WTC11 (cell line): ENCODE measurements around the gene HINT2. TPM values are rescaled to one million over a fixed set of nuclear protein-coding genes. Genes with fewer than 3 reads are reported as not detected.

Source experiments
- ATAC-seq: fragments of 200-7000 bp; cut with Tn5 transposase; 2 replicates; pipeline ENCODE4 v1.10.0; 2021; ENCODE audit warnings: mild to moderate bottlenecking, moderate library complexity
- CTCF ChIA-PET: fragments of 300-600 bp; sonication (Branson Sonifier 250); formaldehyde crosslinking; loops from one replicate; lab custom pipeline; 2021; ENCODE audit warnings: antibody characterized with exemption; lab: Charles Lee
- POLR2A ChIA-PET: fragments of 350-600 bp; sonication (Branson Sonifier 250); formaldehyde crosslinking; loops from one replicate; lab custom pipeline; 2021; ENCODE audit warnings: antibody characterized with exemption; lab: Charles Lee
- DNase-seq: peaks from one replicate; pipeline ENCODE4 v3.0.0; 2021; ENCODE audit warnings: low spot score
- H3K27ac Mint-ChIP-seq: 2 replicates; pipeline ENCODE4 v1.8.0; 2021; ENCODE audit warnings: mixed read lengths
- H3K27me3 Mint-ChIP-seq: 2 replicates; pipeline ENCODE4 v1.8.0; 2021; ENCODE audit warnings: low read depth, mild to moderate bottlenecking, moderate library complexity, mixed read lengths
- H3K36me3 Mint-ChIP-seq: 2 replicates; pipeline ENCODE4 v1.8.0; 2021; ENCODE audit warnings: mixed read lengths
- H3K4me1 Mint-ChIP-seq: 2 replicates; pipeline ENCODE4 v1.8.0; 2022; ENCODE audit warnings: mixed read lengths
- H3K4me3 Mint-ChIP-seq: 2 replicates; pipeline ENCODE4 v1.8.0; 2021; ENCODE audit warnings: mild to moderate bottlenecking, moderate library complexity, mixed read lengths
- H3K9me3 Mint-ChIP-seq: 2 replicates; pipeline ENCODE4 v1.8.0; 2021; ENCODE audit warnings: mixed read lengths
- ESRRA ChIP-seq: sonication (generic); formaldehyde crosslinking; IDR thresholded peaks from 2 replicates; pipeline ENCODE4 v1.8.1; 2022; ENCODE audit warnings: mild to moderate bottlenecking, missing genetic modification reagents, borderline replicate concordance
- ETV6 ChIP-seq: sonication (generic); formaldehyde crosslinking; IDR thresholded peaks from 2 replicates; pipeline ENCODE4 v1.8.1; 2022; ENCODE audit warnings: mild to moderate bottlenecking, missing genetic modification reagents
- FOXP1 ChIP-seq: sonication (generic); formaldehyde crosslinking; IDR thresholded peaks from 2 replicates; pipeline ENCODE4 v1.8.0; 2022; ENCODE audit warnings: missing genetic modification reagents, mild to moderate bottlenecking, moderate library complexity, borderline replicate concordance
- GABPB1 ChIP-seq: sonication (generic); formaldehyde crosslinking; IDR thresholded peaks from 2 replicates; pipeline ENCODE4 v1.8.1; 2023; ENCODE audit warnings: mild to moderate bottlenecking, missing genetic modification reagents
- GTF2I ChIP-seq: fragments of 250-450 bp; sonication (Bioruptor Pico); conservative IDR thresholded peaks from 2 replicates; pipeline ENCODE4 v1.4.0; 2021; ENCODE audit warnings: mild to moderate bottlenecking
- HMGA2 ChIP-seq: fragments of 250-450 bp; sonication (Bioruptor Pico); IDR thresholded peaks from 2 replicates; pipeline ENCODE4 v1.4.0; 2021; ENCODE audit warnings: mild to moderate bottlenecking, moderate library complexity
- JAZF1 ChIP-seq: fragments of 250-450 bp; sonication (Bioruptor Pico); IDR thresholded peaks from 2 replicates; pipeline ENCODE4 v1.9.0; 2021; ENCODE audit warnings: moderate library complexity, mild to moderate bottlenecking, inconsistent platforms
- NFATC4 ChIP-seq: fragments of 250-450 bp; sonication (Bioruptor Pico); IDR thresholded peaks from 2 replicates; pipeline ENCODE4 v1.9.0; 2021; ENCODE audit warnings: mild to moderate bottlenecking
- NR1H2 ChIP-seq: sonication (generic); formaldehyde crosslinking; IDR thresholded peaks from 2 replicates; pipeline ENCODE4 v1.9.0; 2021; ENCODE audit warnings: mild to moderate bottlenecking, moderate library complexity, missing genetic modification reagents
- NR2C2 ChIP-seq: sonication (generic); formaldehyde crosslinking; IDR thresholded peaks from 2 replicates; pipeline ENCODE4 v1.8.0; 2022; ENCODE audit warnings: mild to moderate bottlenecking, missing genetic modification reagents
- OVOL2 ChIP-seq: fragments of 250-450 bp; sonication (Bioruptor Pico); IDR thresholded peaks from 2 replicates; pipeline ENCODE4 v1.9.0; 2021; ENCODE audit warnings: mild to moderate bottlenecking, borderline replicate concordance
- PRRX2 ChIP-seq: fragments of 250-450 bp; sonication (Bioruptor Pico); IDR thresholded peaks from 2 replicates; pipeline ENCODE4 v1.8.0; 2021; ENCODE audit warnings: mild to moderate bottlenecking
- SMAD3 ChIP-seq: sonication (generic); formaldehyde crosslinking; IDR thresholded peaks from 2 replicates; pipeline ENCODE4 v1.8.0; 2022; ENCODE audit warnings: missing genetic modification reagents, mild to moderate bottlenecking, borderline replicate concordance
- SMAD4 ChIP-seq: sonication (generic); formaldehyde crosslinking; IDR thresholded peaks from 2 replicates; pipeline ENCODE4 v1.8.0; 2022; ENCODE audit warnings: mild to moderate bottlenecking, missing genetic modification reagents
- ZNF396 ChIP-seq: fragments of 250-450 bp; sonication (Bioruptor Pico); IDR thresholded peaks from 2 replicates; pipeline ENCODE4 v1.8.0; 2021; ENCODE audit warnings: mild to moderate bottlenecking, moderate library complexity, borderline replicate concordance
- ZNF423 ChIP-seq: fragments of 250-450 bp; sonication (Bioruptor Pico); IDR thresholded peaks from 2 replicates; pipeline ENCODE4 v2.1.2; 2022; ENCODE audit warnings: mild to moderate bottlenecking, moderate library complexity
- total RNA-seq: library from RNA; stranded (reverse); gene quantifications from 3 replicates; pipeline ENCODE4 v1.2.3, GENCODE V29; 2021
- TF ChIP-seq, protein P1 (sequence below): sonication (generic); formaldehyde crosslinking; IDR thresholded peaks from 2 replicates; pipeline ENCODE4 v1.8.1; 2023; ENCODE audit warnings: mild to moderate bottlenecking, moderate library complexity, missing genetic modification reagents
- TF ChIP-seq, protein P2 (sequence below): fragments of 250-450 bp; sonication (Bioruptor Pico); IDR thresholded peaks from 2 replicates; pipeline ENCODE4 v1.9.0; 2021; ENCODE audit warnings: mild to moderate bottlenecking
- TF ChIP-seq, protein P3 (sequence below): sonication (generic); formaldehyde crosslinking; IDR thresholded peaks from 2 replicates; pipeline ENCODE4 v1.8.1; 2022; ENCODE audit warnings: missing genetic modification reagents, borderline replicate concordance
- TF ChIP-seq, protein P4 (sequence below): fragments of 250-450 bp; sonication (Bioruptor Pico); IDR thresholded peaks from 2 replicates; pipeline ENCODE4 v1.9.0; 2021; ENCODE audit warnings: moderate library complexity, mild to moderate bottlenecking, inconsistent platforms, borderline replicate concordance
- TF ChIP-seq, protein P5 (sequence below): fragments of 250-450 bp; sonication (Bioruptor Pico); IDR thresholded peaks from 2 replicates; pipeline ENCODE4 v1.8.0; 2021; ENCODE audit warnings: mild to moderate bottlenecking
- TF ChIP-seq, protein P6 (sequence below): fragments of 200-600 bp; IDR thresholded peaks from 2 replicates; pipeline ENCODE4 v1.8.0; 2022; ENCODE audit warnings: antibody characterized with exemption
- TF ChIP-seq, protein P7 (sequence below): sonication (generic); formaldehyde crosslinking; IDR thresholded peaks from 2 replicates; pipeline ENCODE4 v1.8.1; 2022; ENCODE audit warnings: low read depth, mild to moderate bottlenecking, moderate library complexity, missing genetic modification reagents, borderline replicate concordance
- TF ChIP-seq, protein P8 (sequence below): fragments of 250-450 bp; sonication (Bioruptor Pico); IDR thresholded peaks from 2 replicates; pipeline ENCODE4 v2.1.2; 2022; ENCODE audit warnings: mild to moderate bottlenecking, moderate library complexity

The HINT2 gene
- total RNA-seq, 1 experiment from 2014 or later = 33.6 TPM

DNA sequence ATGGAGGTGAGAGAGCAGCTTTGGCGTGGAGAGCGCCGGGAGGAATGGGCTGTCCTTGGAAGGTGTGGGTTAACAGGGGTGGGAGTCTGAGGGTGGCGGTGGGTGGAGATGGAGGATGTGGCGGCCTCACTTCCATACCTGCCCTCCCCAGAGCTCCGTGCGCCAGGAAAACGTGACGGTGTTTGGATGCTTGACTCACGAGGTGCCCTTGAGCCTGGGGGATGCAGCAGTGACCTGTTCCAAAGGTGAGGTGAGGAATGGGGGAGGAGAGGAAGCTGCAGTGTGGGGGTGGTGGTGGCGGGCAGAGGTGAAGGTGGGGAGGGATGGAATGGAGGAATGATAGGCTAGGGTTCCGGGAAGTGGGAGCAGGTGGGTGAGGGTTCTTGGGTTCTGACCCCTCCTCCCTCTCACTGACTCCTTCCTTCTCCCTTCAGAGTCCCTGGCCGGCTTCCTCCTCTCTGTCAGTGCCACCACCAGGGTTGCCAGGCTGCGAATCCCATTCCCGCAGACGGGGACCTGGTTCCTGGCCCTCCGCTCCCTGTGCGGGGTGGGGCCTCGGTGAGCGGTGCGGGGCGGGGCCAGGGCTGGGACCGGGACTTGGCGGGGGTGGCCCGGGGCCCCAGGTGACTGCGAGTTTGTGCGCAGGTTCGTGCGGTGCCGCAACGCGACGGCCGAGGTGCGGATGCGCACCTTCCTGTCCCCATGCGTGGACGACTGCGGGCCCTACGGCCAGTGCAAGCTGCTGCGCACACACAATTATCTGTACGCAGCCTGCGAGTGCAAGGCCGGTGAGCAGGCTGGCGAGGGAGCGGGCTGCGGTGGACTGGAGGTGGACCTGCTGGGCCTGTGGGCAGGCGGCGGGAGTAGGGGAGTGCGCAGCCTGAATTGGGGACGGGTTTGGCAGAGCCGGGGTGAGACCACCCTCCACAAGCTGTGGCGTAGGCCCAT lies 31.3 kb upstream of the HINT2 start:
- Mint-ChIP-seq H3K27me3 (peaks cover 30% of the 10 kb centered on the region), H3K27ac (peak overlapping the region; percentile 55; the same call in 1 of the 2 replicates), H3K36me3 (peaks cover 4% of the 10 kb centered on the region; the same call in 1 of the 2 replicates), H3K4me3 (peak overlapping the region; percentile 65), H3K9me3 (no peaks in the 10 kb centered on the region), H3K4me1 (peaks cover 27% of the 10 kb centered on the region)
- POLR2A ChIA-PET = interaction anchor here (0.9 kb wide), 1 partner anchor 32 kb away, joined by 3 read pairs; no protein-coding TSS in a partner anchor
- ATAC-seq (peak; percentile 78), DNase-seq (peak; percentile 68)
- CTCF ChIA-PET = interaction anchor here (0.5 to 3.7 kb wide), 8 partner anchors 11 to 118 kb away, joined by 3 to 32 read pairs (median 8); partner anchors contain the start of genes FAM221B, HINT2 and TMEM8B
- TF ChIP-seq, protein P1, sequence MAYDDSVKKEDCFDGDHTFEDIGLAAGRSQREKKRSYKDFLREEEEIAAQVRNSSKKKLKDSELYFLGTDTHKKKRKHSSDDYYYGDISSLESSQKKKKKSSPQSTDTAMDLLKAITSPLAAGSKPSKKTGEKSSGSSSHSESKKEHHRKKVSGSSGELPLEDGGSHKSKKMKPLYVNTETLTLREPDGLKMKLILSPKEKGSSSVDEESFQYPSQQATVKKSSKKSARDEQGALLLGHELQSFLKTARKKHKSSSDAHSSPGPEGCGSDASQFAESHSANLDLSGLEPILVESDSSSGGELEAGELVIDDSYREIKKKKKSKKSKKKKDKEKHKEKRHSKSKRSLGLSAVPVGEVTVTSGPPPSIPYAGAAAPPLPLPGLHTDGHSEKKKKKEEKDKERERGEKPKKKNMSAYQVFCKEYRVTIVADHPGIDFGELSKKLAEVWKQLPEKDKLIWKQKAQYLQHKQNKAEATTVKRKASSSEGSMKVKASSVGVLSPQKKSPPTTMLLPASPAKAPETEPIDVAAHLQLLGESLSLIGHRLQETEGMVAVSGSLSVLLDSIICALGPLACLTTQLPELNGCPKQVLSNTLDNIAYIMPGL (CRISPR knock-in tag) = peak; percentile 56; the same call in 1 of the 2 replicates
- TF ChIP-seq, protein P2, sequence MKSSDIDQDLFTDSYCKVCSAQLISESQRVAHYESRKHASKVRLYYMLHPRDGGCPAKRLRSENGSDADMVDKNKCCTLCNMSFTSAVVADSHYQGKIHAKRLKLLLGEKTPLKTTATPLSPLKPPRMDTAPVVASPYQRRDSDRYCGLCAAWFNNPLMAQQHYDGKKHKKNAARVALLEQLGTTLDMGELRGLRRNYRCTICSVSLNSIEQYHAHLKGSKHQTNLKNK (CRISPR knock-in tag) = no peak
- TF ChIP-seq ZNF396 = no peak
- TF ChIP-seq, protein P3, sequence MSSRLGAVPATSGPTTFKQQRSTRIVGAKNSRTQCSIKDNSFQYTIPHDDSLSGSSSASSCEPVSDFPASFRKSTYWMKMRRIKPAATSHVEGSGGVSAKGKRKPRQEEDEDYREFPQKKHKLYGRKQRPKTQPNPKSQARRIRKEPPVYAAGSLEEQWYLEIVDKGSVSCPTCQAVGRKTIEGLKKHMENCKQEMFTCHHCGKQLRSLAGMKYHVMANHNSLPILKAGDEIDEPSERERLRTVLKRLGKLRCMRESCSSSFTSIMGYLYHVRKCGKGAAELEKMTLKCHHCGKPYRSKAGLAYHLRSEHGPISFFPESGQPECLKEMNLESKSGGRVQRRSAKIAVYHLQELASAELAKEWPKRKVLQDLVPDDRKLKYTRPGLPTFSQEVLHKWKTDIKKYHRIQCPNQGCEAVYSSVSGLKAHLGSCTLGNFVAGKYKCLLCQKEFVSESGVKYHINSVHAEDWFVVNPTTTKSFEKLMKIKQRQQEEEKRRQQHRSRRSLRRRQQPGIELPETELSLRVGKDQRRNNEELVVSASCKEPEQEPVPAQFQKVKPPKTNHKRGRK (CRISPR knock-in tag) = no peak
- TF ChIP-seq, protein P4, sequence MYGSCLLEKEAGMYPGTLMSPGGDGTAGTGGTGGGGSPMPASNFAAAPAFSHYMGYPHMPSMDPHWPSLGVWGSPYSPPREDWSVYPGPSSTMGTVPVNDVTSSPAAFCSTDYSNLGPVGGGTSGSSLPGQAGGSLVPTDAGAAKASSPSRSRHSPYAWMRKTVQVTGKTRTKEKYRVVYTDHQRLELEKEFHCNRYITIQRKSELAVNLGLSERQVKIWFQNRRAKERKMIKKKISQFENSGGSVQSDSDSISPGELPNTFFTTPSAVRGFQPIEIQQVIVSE (CRISPR knock-in tag) = no peak
- TF ChIP-seq HMGA2 (CRISPR knock-in tag) = no peak
- TF ChIP-seq FOXP1 (CRISPR knock-in tag) = 0 out of 2 replicates have a peak, but pooled peaks have one; percentile 27
- TF ChIP-seq, protein P5, sequence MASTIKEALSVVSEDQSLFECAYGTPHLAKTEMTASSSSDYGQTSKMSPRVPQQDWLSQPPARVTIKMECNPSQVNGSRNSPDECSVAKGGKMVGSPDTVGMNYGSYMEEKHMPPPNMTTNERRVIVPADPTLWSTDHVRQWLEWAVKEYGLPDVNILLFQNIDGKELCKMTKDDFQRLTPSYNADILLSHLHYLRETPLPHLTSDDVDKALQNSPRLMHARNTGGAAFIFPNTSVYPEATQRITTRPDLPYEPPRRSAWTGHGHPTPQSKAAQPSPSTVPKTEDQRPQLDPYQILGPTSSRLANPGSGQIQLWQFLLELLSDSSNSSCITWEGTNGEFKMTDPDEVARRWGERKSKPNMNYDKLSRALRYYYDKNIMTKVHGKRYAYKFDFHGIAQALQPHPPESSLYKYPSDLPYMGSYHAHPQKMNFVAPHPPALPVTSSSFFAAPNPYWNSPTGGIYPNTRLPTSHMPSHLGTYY (CRISPR knock-in tag) = no peak
- TF ChIP-seq, protein P6, sequence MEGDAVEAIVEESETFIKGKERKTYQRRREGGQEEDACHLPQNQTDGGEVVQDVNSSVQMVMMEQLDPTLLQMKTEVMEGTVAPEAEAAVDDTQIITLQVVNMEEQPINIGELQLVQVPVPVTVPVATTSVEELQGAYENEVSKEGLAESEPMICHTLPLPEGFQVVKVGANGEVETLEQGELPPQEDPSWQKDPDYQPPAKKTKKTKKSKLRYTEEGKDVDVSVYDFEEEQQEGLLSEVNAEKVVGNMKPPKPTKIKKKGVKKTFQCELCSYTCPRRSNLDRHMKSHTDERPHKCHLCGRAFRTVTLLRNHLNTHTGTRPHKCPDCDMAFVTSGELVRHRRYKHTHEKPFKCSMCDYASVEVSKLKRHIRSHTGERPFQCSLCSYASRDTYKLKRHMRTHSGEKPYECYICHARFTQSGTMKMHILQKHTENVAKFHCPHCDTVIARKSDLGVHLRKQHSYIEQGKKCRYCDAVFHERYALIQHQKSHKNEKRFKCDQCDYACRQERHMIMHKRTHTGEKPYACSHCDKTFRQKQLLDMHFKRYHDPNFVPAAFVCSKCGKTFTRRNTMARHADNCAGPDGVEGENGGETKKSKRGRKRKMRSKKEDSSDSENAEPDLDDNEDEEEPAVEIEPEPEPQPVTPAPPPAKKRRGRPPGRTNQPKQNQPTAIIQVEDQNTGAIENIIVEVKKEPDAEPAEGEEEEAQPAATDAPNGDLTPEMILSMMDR = no peak
- no peak for TF ChIP-seq NFATC4 (CRISPR knock-in tag)
- TF ChIP-seq ZNF423 (CRISPR knock-in tag) = no peak
- TF ChIP-seq SMAD4 (CRISPR knock-in tag) = no peak
- TF ChIP-seq PRRX2 (CRISPR knock-in tag) = no peak
- no peak for TF ChIP-seq GABPB1 (CRISPR knock-in tag)
- TF ChIP-seq NR1H2 = no peak
- no peak for TF ChIP-seq OVOL2 (CRISPR knock-in tag)
- no peak for TF ChIP-seq NR2C2 (CRISPR knock-in tag)
- no peak for TF ChIP-seq ESRRA (CRISPR knock-in tag)
- TF ChIP-seq ETV6 (CRISPR knock-in tag) = peak; percentile 61; the same call in 1 of the 2 replicates
- TF ChIP-seq, protein P7, sequence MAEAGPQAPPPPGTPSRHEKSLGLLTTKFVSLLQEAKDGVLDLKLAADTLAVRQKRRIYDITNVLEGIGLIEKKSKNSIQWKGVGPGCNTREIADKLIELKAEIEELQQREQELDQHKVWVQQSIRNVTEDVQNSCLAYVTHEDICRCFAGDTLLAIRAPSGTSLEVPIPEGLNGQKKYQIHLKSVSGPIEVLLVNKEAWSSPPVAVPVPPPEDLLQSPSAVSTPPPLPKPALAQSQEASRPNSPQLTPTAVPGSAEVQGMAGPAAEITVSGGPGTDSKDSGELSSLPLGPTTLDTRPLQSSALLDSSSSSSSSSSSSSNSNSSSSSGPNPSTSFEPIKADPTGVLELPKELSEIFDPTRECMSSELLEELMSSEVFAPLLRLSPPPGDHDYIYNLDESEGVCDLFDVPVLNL (CRISPR knock-in tag) = no peak
- TF ChIP-seq, protein P8, sequence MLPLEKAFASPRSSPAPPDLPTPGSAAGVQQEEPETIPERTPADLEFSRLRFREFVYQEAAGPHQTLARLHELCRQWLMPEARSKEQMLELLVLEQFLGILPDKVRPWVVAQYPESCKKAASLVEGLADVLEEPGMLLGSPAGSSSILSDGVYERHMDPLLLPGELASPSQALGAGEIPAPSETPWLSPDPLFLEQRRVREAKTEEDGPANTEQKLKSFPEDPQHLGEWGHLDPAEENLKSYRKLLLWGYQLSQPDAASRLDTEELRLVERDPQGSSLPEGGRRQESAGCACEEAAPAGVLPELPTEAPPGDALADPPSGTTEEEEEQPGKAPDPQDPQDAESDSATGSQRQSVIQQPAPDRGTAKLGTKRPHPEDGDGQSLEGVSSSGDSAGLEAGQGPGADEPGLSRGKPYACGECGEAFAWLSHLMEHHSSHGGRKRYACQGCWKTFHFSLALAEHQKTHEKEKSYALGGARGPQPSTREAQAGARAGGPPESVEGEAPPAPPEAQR = no peak
- TF ChIP-seq JAZF1 (CRISPR knock-in tag) = no peak
- TF ChIP-seq GTF2I (CRISPR knock-in tag) = no peak
- TF ChIP-seq SMAD3 (CRISPR knock-in tag) = no peak
